Stimulated activated CD8-positive, alpha-beta memory T cell treated with anti-CD3 and anti-CD28 coated beads, Interleukin-12 subunit alpha, Interleukin-12 subunit beta, amount 100 ng/mL, for 1 hour (primary cell): ENCODE measurements around the gene TMEM184B.
A peak's percentile ranks its signal among the peaks of the same experiment; 100 is the strongest.

ENCODE experiments used
- DNase-seq: peaks from one replicate; pipeline ENCODE4 v3.0.0-alpha.2; 2020; ENCODE audit warnings: low read depth

Gene TMEM184B

GRCh38 chr22:38276166-38276565 lies 3.4 kb upstream of the TMEM184B start:
- no peak for DNase-seq

DNA sequence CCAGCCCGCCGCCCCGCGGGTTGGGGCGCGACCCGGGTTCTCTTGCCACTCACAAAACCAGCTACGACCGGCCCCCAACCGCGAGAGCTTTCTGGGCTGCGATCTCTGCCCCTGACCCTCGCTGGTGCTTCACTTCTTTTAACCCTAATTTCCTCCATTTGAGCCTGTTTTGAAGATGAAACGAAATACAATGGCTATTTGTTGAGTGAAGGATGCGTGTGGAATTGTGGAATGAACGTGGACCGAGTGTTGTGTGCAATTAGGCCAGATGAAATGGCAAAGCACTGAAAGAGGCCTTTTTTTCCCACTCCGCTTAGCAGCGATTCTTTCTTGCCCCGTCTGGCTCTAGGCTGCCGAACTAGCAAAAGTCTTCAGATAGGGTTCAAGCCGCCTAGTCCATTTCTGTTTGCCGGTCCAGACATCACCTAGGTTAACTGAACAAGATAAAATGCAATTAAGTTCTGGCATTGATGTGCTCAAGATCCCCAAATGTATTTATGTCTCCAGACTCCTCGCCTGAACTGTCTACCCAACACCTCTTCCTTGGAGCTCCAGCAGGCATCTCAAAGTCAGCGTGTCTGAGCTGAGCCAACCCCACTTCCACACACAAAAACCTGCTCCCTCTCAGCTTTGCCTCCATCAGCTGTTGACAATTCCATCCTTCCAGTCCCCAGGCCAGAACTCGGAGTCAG lies 471 bp upstream of the TMEM184B start:
- DNase-seq: no peak

DNA sequence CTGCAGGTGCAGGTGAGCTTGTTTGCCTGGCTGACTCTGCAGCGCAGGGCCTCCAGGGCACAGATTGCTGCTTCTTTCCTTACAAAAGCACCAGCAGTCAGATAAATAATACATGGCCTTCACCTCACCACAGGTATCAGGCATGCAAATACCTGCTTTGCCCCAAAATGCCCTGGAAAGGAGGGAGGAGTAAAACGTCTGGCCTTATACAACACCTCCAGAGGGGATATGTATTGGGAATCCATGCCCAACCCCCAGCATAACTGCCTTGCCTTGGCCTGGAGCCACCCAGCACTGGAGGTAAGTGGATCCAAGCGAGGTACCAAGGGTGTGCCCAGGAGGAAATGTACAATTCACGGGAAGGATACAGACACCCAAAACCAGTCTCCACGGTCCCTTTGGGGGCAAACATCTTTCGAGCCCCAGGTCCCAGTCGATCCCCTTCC lies 860 bp downstream of the TMEM184B start:
- no peak for DNase-seq

GRCh38 chr22:38271101-38271500 lies 1.7 kb downstream of the TMEM184B start:
- DNase-seq: no peak

DNA sequence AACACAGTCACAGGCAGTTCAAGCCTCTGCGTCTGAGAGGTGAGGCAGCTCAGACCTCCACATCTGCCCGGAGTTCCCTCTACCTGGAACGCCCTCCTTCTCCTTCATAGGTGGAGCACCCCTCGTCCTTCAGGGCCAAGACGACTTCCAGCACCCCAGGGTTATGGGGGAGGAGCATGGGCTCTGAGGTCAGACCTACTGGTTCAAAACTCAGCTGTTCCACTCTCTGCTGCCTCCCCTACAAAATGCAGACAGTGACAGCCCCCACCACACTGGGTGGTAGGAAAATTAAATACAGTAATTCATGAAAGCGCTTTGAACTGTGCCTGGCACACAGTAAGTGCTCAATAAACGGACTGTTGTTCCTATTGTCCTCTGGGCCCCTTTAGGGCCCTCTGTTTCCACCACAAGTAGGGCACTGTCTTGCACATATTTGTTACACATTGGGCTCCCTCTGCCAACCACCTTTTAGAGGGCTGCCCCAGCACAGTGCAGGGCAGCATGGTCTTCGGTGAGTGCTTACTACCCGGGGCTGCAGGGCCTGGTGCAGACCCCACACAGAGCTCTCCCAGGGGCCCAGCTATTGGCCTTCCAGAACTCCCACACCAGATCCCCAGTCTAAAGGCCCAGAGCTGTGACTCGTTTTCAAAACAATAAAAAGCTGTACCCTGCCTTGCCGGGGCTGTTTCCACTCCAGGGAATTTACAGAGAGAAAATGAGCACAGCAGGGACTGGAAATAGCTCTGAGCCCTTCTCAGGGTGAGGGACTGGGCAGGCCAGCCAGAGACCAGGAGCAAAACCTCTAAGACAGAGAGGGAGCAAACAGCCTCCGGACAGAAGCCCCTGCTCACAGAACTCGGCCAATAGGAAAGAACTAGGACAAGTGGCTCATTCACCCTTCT lies 2.5 kb downstream of the TMEM184B start:
- DNase-seq: no peak

DNA sequence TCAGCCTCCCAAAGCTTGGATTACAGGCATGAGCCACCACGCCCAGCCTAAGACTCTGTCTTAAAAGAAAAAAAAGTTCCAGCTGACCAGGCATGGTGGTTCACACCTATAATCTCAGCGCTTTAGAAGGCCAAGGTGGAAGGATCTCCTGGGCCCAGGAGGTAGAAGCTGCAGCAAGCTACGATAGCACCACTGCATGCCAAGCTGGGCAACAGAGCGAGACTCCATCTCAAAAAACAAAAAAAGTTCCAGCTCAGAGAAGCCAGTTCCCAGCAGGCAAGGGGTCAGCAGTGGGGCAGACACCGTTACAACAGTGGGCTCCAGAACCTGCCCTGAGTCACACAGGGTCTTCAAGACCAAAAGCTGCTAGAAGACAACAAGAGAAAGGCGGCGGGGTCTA lies 3.3 kb downstream of the TMEM184B start:
- no peak for DNase-seq

GRCh38 chr22:38267086-38267485 lies 5.7 kb downstream of the TMEM184B start:
- peak; percentile 32 for DNase-seq

GRCh38 chr22:38266120-38266519 lies 6.7 kb downstream of the TMEM184B start:
- no peak for DNase-seq

GRCh38 chr22:38264322-38264843 lies 8.4 kb downstream of the TMEM184B start:
- no peak for DNase-seq

DNA sequence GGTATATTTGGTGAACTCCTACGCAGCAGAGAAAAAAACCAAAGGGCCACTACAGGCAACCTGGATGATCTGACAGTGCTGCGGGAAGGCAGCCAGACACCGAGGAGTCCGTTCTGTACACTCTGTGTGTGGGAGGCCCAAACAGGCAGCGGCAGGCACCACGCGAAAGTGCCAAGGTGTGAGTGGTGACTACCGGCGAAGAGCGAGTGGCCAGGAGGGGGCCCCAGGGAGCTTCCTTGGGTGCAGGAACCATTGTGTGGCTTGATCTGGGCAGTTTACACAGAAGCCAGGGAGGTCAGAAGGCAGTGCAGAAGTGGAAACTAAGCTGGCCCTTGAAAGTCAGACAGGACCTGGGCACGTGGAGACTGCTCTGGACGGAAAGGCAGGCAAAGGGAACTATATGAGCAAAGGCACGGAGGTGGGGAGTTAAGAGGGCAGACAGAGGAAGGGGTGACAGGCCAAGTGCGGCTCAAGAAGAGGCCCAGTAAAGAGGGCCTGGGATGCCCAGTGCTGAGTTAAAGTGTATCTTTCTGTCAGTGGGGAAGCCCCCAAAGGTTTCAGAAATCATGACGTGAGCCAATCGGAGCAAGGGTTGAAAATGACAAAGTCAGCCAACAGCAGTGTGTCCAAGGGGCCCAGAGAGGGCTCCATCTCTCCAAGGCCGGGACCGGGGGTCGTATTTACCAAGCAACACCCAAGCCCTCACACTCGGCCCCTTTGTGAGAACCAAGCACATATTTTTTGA lies 10.6 kb downstream of the TMEM184B start:
- no peak for DNase-seq

DNA sequence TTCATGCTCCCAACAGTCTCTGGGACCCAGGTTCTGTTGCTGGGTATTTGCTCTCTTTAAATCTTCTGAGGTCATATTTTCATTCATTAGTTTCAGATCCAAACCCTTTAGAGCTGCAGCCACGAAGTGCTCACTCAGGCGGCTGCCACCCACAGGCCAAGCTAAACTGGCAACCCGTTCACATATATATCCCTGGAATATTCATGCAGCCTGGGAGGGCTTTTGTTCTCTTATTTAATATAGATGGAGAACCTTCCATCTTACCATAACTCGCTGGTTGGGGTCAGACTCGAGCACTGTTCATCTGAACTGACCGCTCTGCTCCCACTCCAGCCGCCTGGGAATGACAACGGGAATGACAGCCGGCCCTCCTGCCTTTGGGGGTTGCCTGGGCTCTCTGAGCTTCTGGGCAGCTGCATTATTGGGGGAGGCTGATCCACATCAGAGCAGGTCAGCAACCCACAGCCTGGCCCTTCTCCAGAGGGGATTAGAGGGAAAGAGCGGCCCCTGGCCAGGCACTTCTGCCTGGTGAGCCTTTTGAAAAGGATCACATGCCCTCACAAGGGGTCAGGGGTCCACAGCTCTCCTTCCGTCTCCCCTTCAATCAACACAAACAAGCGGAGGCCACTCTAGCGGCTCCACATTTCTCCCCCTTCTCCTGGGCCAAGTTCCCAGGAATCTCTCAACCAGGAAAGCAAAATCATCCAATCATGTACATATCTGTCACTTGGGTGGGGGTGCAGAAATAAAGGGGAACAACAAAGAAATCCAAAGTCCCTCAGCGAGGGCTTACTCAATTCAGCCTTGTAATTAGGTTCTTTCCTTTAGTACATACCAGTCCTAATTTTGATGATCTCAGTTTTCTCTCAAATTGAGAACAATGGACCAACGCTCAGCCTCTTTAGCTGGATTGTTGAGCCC lies 11.8 kb downstream of the TMEM184B start:
- no peak for DNase-seq

GRCh38 chr22:38259370-38259769 lies 13.4 kb downstream of the TMEM184B start:
- DNase-seq: no peak

GRCh38 chr22:38258895-38259294 lies 13.9 kb downstream of the TMEM184B start:
- no peak for DNase-seq

DNA sequence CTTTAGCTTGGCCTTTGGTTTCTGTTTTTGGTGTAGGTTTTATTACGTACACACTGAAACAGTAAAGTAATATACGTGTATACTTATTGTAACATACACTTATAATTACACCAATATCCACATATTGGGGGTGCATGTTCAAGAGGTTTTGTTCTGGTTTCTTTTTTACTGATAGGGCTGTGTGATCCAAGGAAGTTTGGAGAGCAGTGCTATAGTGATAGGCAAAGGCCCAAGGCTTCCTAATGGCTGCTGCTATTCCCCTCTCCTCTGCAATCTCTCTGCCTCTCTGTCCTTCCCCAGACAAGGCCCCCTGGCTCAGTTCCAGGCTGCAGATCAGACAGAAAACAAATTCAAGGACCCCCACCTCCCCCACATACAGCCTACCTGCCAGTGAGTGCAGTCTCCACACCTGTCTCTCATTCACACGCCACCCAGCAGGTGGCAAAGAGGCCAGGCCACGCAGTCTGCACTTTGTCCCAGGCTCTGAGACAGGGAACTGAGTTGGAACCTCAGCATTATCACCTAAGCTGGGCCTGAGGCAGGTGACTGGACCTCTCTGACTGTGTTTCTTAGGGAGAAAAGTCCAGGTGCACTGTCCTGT lies 15.1 kb downstream of the TMEM184B start:
- no peak for DNase-seq

DNA sequence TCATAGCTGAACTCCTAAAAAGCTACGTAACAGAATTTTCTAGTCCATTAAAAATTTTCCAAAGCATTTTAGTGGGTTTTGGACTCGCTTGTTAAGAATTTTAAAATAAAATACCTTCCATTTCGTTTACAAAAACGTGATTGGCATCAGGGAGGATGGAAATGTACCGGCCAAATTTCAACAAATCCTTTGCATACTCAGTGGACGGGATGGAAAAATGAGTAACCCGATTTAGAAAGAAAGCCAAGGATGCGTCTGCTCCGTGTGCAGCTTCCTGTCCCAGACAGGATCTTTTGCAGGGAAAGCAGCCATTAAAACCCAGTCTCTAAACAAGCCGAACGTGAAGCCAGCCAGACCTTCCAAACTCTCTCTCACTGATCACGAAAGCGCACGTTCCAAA lies 15.6 kb downstream of the TMEM184B start:
- DNase-seq: no peak

GRCh38 chr22:38255697-38256096 lies 17.1 kb downstream of the TMEM184B start:
- no peak for DNase-seq

DNA sequence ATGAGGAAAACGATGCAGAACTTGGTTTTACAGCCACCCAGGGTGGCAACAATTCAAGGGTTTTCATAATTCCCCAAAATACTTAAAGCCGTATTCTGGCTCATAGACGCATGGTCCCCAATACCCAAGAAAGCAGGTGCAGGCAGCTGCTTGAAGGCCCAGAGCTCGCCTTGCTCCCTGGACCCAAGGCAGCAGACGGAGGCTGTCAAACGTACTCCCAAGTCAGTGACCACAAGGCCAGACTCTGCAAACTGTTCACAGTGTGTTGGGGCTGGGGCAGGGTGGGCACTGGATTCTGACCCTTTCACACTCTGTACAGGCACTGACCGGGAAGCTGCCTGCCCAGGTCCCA lies 21.5 kb downstream of the TMEM184B start:
- DNase-seq: no peak

- DNase-seq: no peak
These were observed 22.0 kb downstream of the TMEM184B start for GRCh38 chr22:38250643-38251340.

- DNase-seq: no peak
These were observed 22.8 kb downstream of the TMEM184B start for GRCh38 chr22:38249803-38250642.
